Measurements from ENCODE around the gene SRGAP3.

GRCh38 chr3:8983026-8983425, 266.4 kb downstream of the SRGAP3 start:
- TF ChIP-seq EZH2 (IDR thresholded peaks at IDR 0.05; ENCODE audit: low read length, missing control alignments), result no peak
- TF ChIP-seq CTCF (conservative IDR thresholded peaks at IDR 0.05 in 1 of 2, IDR thresholded peaks at IDR 0.05 in 1 of 2; ENCODE audit: low read depth in 1 of 2, low read length in 2 of 2), result no peak
